ENCODE results near the gene TFAP2D. TPM values are rescaled to one million over a fixed set of nuclear protein-coding genes. Genes with fewer than 3 reads are reported as not detected.

TFAP2D gene
- total and polyA plus RNA-seq, 10 of the 15 experiments (the other 5 are each of a cell fraction or from before 2014, with no cell fraction given): not detected

GRCh38 chr6:50706575-50706974 is 6.8 kb upstream of the TFAP2D start:
- FAIRE-seq (no peak), ATAC-seq (no peak), DNase-seq (ENCODE audit: low read depth, low spot score) (no peak)
- no peak overlapping the region for H3K4me3 ChIP-seq
- SMC1A ChIA-PET (ENCODE audit: uncharacterized antibody, unreplicated experiment): no interaction called here
- no peaks in the 10 kb centered on the region for H3K36me3 ChIP-seq (ENCODE audit: control insufficient read depth in 2 of 2, insufficient read depth in 2 of 2, low read length in 1 of 2)
- H2AFZ ChIP-seq (ENCODE audit: control insufficient read depth, low read depth, low read length): no peak overlapping the region
- no TSS peak for BruUV-seq (replicated peaks)
- 30% methylated on average over 23 of the region's 23 CpGs for WGBS (ENCODE audit: insufficient coverage, insufficient replicate concordance, low lambda C conversion rate, missing lambda C conversion rate)
- H3K9me3 ChIP-seq (replicated peaks; ENCODE audit: control insufficient read depth, insufficient read depth, low read length): no peaks in the 10 kb centered on the region
- no peak overlapping the region for H3K9ac ChIP-seq (ENCODE audit: control insufficient read depth, insufficient read depth, low read length)
- peaks cover 0 to 2% of the 10 kb centered on the region in 2 experiments; a peak in 2 of 4 replicates for H3K27me3 ChIP-seq (replicated peaks in 1 of 2; ENCODE audit: control insufficient read depth in 2 of 2, insufficient read depth in 2 of 2, low read length in 1 of 2)
- H3K4me2 ChIP-seq (ENCODE audit: control insufficient read depth, insufficient read depth): no peak overlapping the region
- H3K4me1 ChIP-seq (ENCODE audit: control insufficient read depth, insufficient read depth, low read length): no peaks in the 10 kb centered on the region
- POLR2A ChIA-PET: no interaction called here
- no peaks in the 10 kb centered on the region for H4K20me1 ChIP-seq (ENCODE audit: control insufficient read depth, insufficient read depth)
- in situ Hi-C loops (cut with MboI) (no loop called here), intact Hi-C loops (cut with micrococcal nuclease; ENCODE audit: unreplicated experiment) (no loop called here)
- no peak for TF ChIP-seq ELK1 (IDR thresholded peaks at IDR 0.05; ENCODE audit: low read depth, low read length)
- CTCF ChIA-PET: no interaction called here
- no peak overlapping the region for H3K27ac ChIP-seq (ENCODE audit: control insufficient read depth, insufficient read depth)
- RAD21 ChIA-PET (ENCODE audit: unreplicated experiment): no interaction called here
- H3K79me2 ChIP-seq (ENCODE audit: control insufficient read depth, insufficient read depth, low read length): no peaks in the 10 kb centered on the region

GRCh38 chr6:50707191-50707590 is 6.1 kb upstream of the TFAP2D start:
- no peak overlapping the region for H3K4me3 ChIP-seq
- H3K4me1 ChIP-seq (ENCODE audit: control insufficient read depth, insufficient read depth, low read length): no peaks in the 10 kb centered on the region
- FAIRE-seq (no peak), DNase-seq (ENCODE audit: low read depth, low spot score) (no peak), ATAC-seq (no peak)
- H3K79me2 ChIP-seq (ENCODE audit: control insufficient read depth, insufficient read depth, low read length): no peaks in the 10 kb centered on the region
- intact Hi-C loops (cut with micrococcal nuclease; ENCODE audit: unreplicated experiment) (no loop called here), in situ Hi-C loops (cut with MboI) (no loop called here)
- H4K20me1 ChIP-seq (ENCODE audit: control insufficient read depth, insufficient read depth): no peaks in the 10 kb centered on the region
- POLR2A ChIA-PET: no interaction called here
- H2AFZ ChIP-seq (ENCODE audit: control insufficient read depth, low read depth, low read length): no peak overlapping the region
- no peaks in the 10 kb centered on the region for H3K9me3 ChIP-seq (replicated peaks; ENCODE audit: control insufficient read depth, insufficient read depth, low read length)
- no peak overlapping the region for H3K9ac ChIP-seq (ENCODE audit: control insufficient read depth, insufficient read depth, low read length)
- no peak overlapping the region for H3K4me2 ChIP-seq (ENCODE audit: control insufficient read depth, insufficient read depth)
- H3K27me3 ChIP-seq (replicated peaks in 1 of 2; ENCODE audit: control insufficient read depth in 2 of 2, insufficient read depth in 2 of 2, low read length in 1 of 2): peaks cover 0 to 2% of the 10 kb centered on the region in 2 experiments; a peak in 2 of 4 replicates
- no peaks in the 10 kb centered on the region for H3K36me3 ChIP-seq (ENCODE audit: control insufficient read depth in 2 of 2, insufficient read depth in 2 of 2, low read length in 1 of 2)
- no peak overlapping the region for H3K27ac ChIP-seq (ENCODE audit: control insufficient read depth, insufficient read depth)
- SMC1A ChIA-PET (ENCODE audit: uncharacterized antibody, unreplicated experiment): no interaction called here
- 16% methylated on average over 7 of the region's 7 CpGs for WGBS (ENCODE audit: insufficient coverage, insufficient replicate concordance, low lambda C conversion rate, missing lambda C conversion rate)
- RAD21 ChIA-PET (ENCODE audit: unreplicated experiment): no interaction called here
- no TSS peak for BruUV-seq (replicated peaks)
- CTCF ChIA-PET: no interaction called here
- TF ChIP-seq NR2C2 (IDR thresholded peaks at IDR 0.05; ENCODE audit: borderline replicate concordance, control insufficient read depth, insufficient read length, low read depth) (no peak), IKZF1 (conservative IDR thresholded peaks at IDR 0.05) (no peak), CEBPB (IDR thresholded peaks at IDR 0.05; ENCODE audit: borderline replicate concordance in 1 of 2, low read depth in 2 of 2, low read length in 2 of 2) (no peak), NFYA (IDR thresholded peaks at IDR 0.05; ENCODE audit: borderline replicate concordance, low read depth, low read length) (no peak), CEBPZ (IDR thresholded peaks at IDR 0.05; ENCODE audit: low read depth, low read length) (no peak), FOXM1 (IDR thresholded peaks at IDR 0.05; ENCODE audit: low read depth, low read length) (no peak), ZSCAN29 (IDR thresholded peaks at IDR 0.05) (no peak), ZNF274 (IDR thresholded peaks at IDR 0.05; ENCODE audit: insufficient read depth, insufficient read length) (no peak), MEF2A (IDR thresholded peaks at IDR 0.05; ENCODE audit: insufficient read depth, low read depth, low read length) (no peak), RUNX3 (IDR thresholded peaks at IDR 0.05; ENCODE audit: low read length) (no peak), ESRRA (IDR thresholded peaks at IDR 0.05; ENCODE audit: low read length) (no peak), CBX3 (IDR thresholded peaks at IDR 0.05; ENCODE audit: borderline replicate concordance, low read depth) (no peak), JUNB (IDR thresholded peaks at IDR 0.05) (no peak), TCF12 (IDR thresholded peaks at IDR 0.05; ENCODE audit: low read depth, low read length) (no peak)

All from GM12878 (cell line).